CD8-positive, alpha-beta memory T cell (primary cell): ENCODE measurements around the gene KLHL3. TPM values are rescaled to one million over a fixed set of nuclear protein-coding genes. Genes with fewer than 3 reads are reported as not detected.

ENCODE experiments used
- CTCF ChIA-PET: fragments of 350-600 bp; sonication (Branson Sonifier 250); formaldehyde crosslinking; loops from one replicate; lab custom pipeline; 2021; ENCODE audit warnings: antibody characterized with exemption; lab: Charles Lee
- POLR2A ChIA-PET: fragments of 350-600 bp; sonication (Branson Sonifier 250); formaldehyde crosslinking; loops from one replicate; lab custom pipeline; 2021; ENCODE audit warnings: antibody characterized with exemption; lab: Charles Lee
- DNase-seq, 5 donors: peaks; one replicate each; pipeline versions ENCODE4 v3.0.0 to v3.0.0-alpha.2; 2020 to 2022; ENCODE audit warnings: mixed read lengths in 1 of 5
- H3K27ac ChIP-seq: one replicate; pipeline ENCODE4 v1.7.0; 2013; ENCODE audit warnings: low read depth, mild to moderate bottlenecking, low read length, moderate library complexity
- H3K27me3 ChIP-seq: 2 replicates; pipeline ENCODE4 v1.7.0; 2013; ENCODE audit warnings: low read length, mild to moderate bottlenecking; ENCODE audit not compliant: insufficient read depth, poor library complexity, severe bottlenecking
- H3K36me3 ChIP-seq: 2 replicates; pipeline ENCODE4 v1.7.0; 2013; ENCODE audit warnings: mild to moderate bottlenecking, low read length, moderate library complexity; ENCODE audit not compliant: insufficient read depth
- H3K4me1 ChIP-seq: 2 replicates; pipeline ENCODE4 v1.7.0; 2013; ENCODE audit warnings: mild to moderate bottlenecking, low read length, moderate library complexity; ENCODE audit not compliant: insufficient read depth
- H3K4me3 ChIP-seq: 2 replicates; pipeline ENCODE4 v1.7.0; 2013; ENCODE audit warnings: mild to moderate bottlenecking, low read length
- H3K9me3 ChIP-seq: 2 replicates; pipeline ENCODE4 v1.7.0; 2013; ENCODE audit warnings: mild to moderate bottlenecking, low read length
- H3K27ac Mint-ChIP-seq, 8 donors: one replicate each; pipeline ENCODE4 v1.8.0; 2020 to 2021; ENCODE audit warnings: mixed read lengths in 8 of 8, mild to moderate bottlenecking in 6 of 8, inconsistent platforms in 3 of 8, moderate library complexity in 3 of 8
- H3K27me3 Mint-ChIP-seq, 2 donors: one replicate each; pipeline ENCODE4 v1.8.0; 2020 to 2021; ENCODE audit warnings: mixed read lengths in 2 of 2, mild to moderate bottlenecking in 1 of 2, moderate library complexity in 1 of 2
- H3K36me3 Mint-ChIP-seq, 3 donors: one replicate each; pipeline ENCODE4 v1.8.0; 2020 to 2021; ENCODE audit warnings: mixed read lengths in 3 of 3, inconsistent platforms in 1 of 3, mild to moderate bottlenecking in 1 of 3
- H3K4me1 Mint-ChIP-seq, 3 donors: one replicate each; pipeline ENCODE4 v1.8.0; 2020 to 2021; ENCODE audit warnings: mixed read lengths in 3 of 3, inconsistent platforms in 1 of 3, mild to moderate bottlenecking in 1 of 3
- H3K4me3 Mint-ChIP-seq, 7 donors: one replicate each; pipeline ENCODE4 v1.8.0; 2020 to 2021; ENCODE audit warnings: mixed read lengths in 7 of 7, mild to moderate bottlenecking in 6 of 7, moderate library complexity in 4 of 7, inconsistent platforms in 2 of 7
- H3K9me3 Mint-ChIP-seq, 5 donors: one replicate each; pipeline ENCODE4 v1.8.0; 2020 to 2022; ENCODE audit warnings: mixed read lengths in 5 of 5, mild to moderate bottlenecking in 3 of 5, moderate library complexity in 2 of 5, inconsistent platforms in 1 of 5
- polyA plus RNA-seq: library from polyadenylated mRNA; unstranded; fragments of 300-500 nt; fragmentation: Illumina TruSeq; gene quantifications from one replicate; pipeline ENCODE4 v1.2.3, GENCODE V29; 2021
- total RNA-seq, 2 experiments: library from RNA; stranded (reverse); gene quantifications; one replicate each; pipeline ENCODE4 v1.2.3, GENCODE V29; 2021

KLHL3 gene
- total and polyA plus RNA-seq, 3 experiments from 2014 or later = 2.7 to 3.4 (median 3.3) TPM

DNA sequence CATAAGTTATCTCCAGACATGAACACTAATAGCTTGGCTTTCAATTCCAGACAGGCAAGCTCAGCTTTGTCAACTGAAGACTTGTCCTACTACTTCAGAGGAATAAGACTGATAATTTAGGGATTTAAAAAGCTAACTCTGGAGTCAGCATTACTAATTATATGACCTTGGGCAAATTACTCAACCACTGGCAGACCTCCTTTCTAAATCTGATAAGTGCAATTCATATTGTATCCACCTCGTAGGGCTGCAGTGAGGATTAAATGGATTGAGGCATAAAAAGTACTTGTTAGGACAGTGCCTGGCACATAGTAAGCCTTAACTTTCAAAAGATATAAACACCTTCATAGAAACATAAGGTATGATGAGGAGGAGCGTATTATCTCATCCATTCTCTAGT is 104.4 kb downstream of the KLHL3 start:
- Histone ChIP-seq H3K27me3 (no peaks in the 10 kb centered on the region), H3K4me3 (no peak overlapping the region), H3K27ac (no peak overlapping the region), H3K36me3 (no peaks in the 10 kb centered on the region), H3K4me1 (no peaks in the 10 kb centered on the region), H3K9me3 (no peaks in the 10 kb centered on the region)
- H3K4me3 Mint-ChIP-seq = no peak overlapping the region
- H3K36me3 Mint-ChIP-seq = peaks cover 0 to 12% (median 8%) of the 10 kb centered on the region in 3 donors
- ChIA-PET POLR2A (no interaction called here), CTCF (interaction anchor here (1.0 to 4.3 kb wide), 2 partner anchors 105 to 111 kb away, joined by 3 to 65 read pairs; partner anchors contain the start of gene KLHL3)
- no peak overlapping the region for H3K27ac Mint-ChIP-seq
- H3K27me3 Mint-ChIP-seq = no peaks in the 10 kb centered on the region
- no peak for DNase-seq
- no peaks in the 10 kb centered on the region for H3K4me1 Mint-ChIP-seq
- H3K9me3 Mint-ChIP-seq = no peaks in the 10 kb centered on the region

DNA sequence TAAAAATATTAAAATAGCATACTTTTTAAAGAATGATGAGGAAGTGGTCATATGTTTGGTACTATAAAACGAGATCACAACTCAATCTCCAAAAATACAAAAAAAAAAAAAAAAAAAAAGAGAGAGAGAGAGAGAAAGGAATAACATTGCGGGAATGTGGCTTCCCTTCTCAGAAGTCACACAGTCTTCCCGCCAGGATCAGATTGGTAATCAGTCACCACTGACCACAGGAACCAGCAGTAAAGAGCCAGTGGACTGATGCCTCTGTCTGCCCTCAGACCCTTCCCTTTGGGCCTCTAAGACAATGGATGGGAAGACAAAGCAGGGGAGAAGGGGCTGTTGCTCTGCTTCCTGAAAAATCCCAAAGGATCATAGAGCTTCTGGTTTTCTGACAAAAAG is 104.9 kb downstream of the KLHL3 start:
- no peak for DNase-seq
- H3K27ac Mint-ChIP-seq = no peak overlapping the region
- Histone ChIP-seq H3K4me3 (no peak overlapping the region), H3K9me3 (no peaks in the 10 kb centered on the region), H3K27ac (no peak overlapping the region), H3K27me3 (no peaks in the 10 kb centered on the region), H3K4me1 (no peaks in the 10 kb centered on the region), H3K36me3 (no peaks in the 10 kb centered on the region)
- H3K27me3 Mint-ChIP-seq = no peaks in the 10 kb centered on the region
- H3K4me3 Mint-ChIP-seq = no peak overlapping the region
- no peaks in the 10 kb centered on the region for H3K9me3 Mint-ChIP-seq
- CTCF ChIA-PET = interaction anchor here (0.7 to 4.3 kb wide), 3 partner anchors 12 to 112 kb away, joined by 3 to 65 read pairs (median 3); partner anchors contain the start of gene KLHL3
- H3K36me3 Mint-ChIP-seq = peaks cover 0 to 14% (median 8%) of the 10 kb centered on the region in 3 donors
- POLR2A ChIA-PET = no interaction called here
- H3K4me1 Mint-ChIP-seq = no peaks in the 10 kb centered on the region

DNA sequence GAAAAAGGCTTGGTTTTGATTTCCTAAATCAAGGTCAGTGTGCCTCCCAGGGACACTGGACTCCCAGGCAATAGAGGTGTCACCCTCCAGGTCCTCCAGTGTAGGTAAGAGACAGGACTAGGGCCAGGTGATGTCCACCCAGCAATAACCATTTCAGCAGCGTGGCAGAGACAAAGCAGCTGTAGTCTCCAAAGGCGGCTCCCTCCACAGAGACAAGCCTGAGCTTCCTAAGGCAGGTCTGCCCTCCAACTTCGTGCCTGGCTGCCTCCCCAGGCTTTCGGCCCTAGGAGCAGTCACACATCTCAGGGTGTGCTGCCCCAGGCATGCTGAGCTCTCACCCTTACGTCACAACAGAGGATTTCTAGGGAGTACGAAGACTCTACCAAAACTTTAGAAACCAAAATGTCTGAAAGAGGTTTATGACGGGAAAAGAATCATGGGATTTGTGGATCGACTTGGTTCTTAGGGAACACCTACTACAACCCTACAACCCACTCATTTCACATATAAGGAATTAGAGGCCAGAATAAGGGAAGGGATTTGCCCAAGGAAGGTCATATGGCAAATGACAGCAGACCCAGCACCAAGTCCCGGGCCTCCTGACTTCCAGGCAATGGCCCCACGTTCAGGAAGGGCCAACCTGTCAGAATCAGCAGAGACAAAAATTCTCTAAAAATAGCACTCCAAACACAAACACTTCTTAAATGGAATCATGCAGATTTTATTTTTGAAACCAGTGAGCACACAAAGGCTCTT is 105.5 kb downstream of the KLHL3 start:
- peaks cover 0 to 19% (median 8%) of the 10 kb centered on the region in 3 donors for H3K36me3 Mint-ChIP-seq
- no peak overlapping the region for H3K27ac Mint-ChIP-seq
- H3K9me3 Mint-ChIP-seq = no peaks in the 10 kb centered on the region

DNA sequence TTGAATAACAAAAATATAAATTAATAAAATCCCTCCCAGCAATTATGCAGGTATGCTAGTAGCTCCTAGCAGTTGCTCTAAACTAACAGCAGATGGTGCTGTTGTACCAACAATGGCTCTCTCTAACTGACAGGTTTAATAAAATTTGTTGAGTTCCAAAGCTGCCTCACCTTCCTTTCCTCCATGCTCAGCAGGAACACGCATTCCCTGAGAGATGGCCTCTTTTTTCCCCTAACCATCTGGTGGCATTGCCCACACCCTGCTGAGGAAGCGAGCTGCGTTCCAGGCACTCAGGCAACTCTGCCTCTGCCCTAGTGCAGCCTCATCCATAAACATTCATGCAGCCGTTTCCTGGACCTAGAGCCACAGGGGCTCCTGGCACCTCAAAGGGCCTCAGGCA is 106.2 kb downstream of the KLHL3 start:
- Histone ChIP-seq H3K9me3 (no peaks in the 10 kb centered on the region), H3K4me1 (no peaks in the 10 kb centered on the region), H3K36me3 (peaks cover 12% of the 10 kb centered on the region), H3K27me3 (no peaks in the 10 kb centered on the region), H3K4me3 (no peak overlapping the region), H3K27ac (no peak overlapping the region)
- peak overlapping the region in 1 of 8 donors; percentile 39 for H3K27ac Mint-ChIP-seq
- ChIA-PET POLR2A (interaction anchor here (0.5 to 1.1 kb wide), 3 partner anchors 14 to 113 kb away, joined by 3 read pairs; no protein-coding TSS in a partner anchor), CTCF (interaction anchor here (0.8 to 4.3 kb wide), 15 partner anchors 9 to 448 kb away, joined by 3 to 65 read pairs (median 5); no protein-coding TSS in a partner anchor)
- H3K27me3 Mint-ChIP-seq = no peaks in the 10 kb centered on the region
- peaks cover 3 to 26% (median 11%) of the 10 kb centered on the region in 3 donors for H3K36me3 Mint-ChIP-seq
- H3K9me3 Mint-ChIP-seq = no peaks in the 10 kb centered on the region
- no peaks in the 10 kb centered on the region for H3K4me1 Mint-ChIP-seq
- H3K4me3 Mint-ChIP-seq = no peak overlapping the region
- DNase-seq = peak in 2 of 5 donors; percentile 32 to 44

More for the DNA sequence above, 105.5 kb downstream of the KLHL3 start:
- no peak overlapping the region for H3K27ac ChIP-seq
- peak overlapping the region in 1 of 7 donors; percentile 44 for H3K4me3 Mint-ChIP-seq
- no peaks in the 10 kb centered on the region for H3K27me3 Mint-ChIP-seq
- H3K4me3 ChIP-seq = no peak overlapping the region
- H3K36me3 ChIP-seq = peaks cover 4% of the 10 kb centered on the region
- ChIA-PET POLR2A (interaction anchor here (1.0 to 1.1 kb wide), 2 partner anchors 13 to 111 kb away, joined by 3 read pairs; no protein-coding TSS in a partner anchor), CTCF (interaction anchor here (0.7 to 4.3 kb wide), 10 partner anchors 9 to 438 kb away, joined by 3 to 65 read pairs (median 5); no protein-coding TSS in a partner anchor)
- no peaks in the 10 kb centered on the region for H3K4me1 ChIP-seq
- H3K4me1 Mint-ChIP-seq = no peaks in the 10 kb centered on the region
- no peak for DNase-seq
- H3K27me3 ChIP-seq = no peaks in the 10 kb centered on the region
- no peaks in the 10 kb centered on the region for H3K9me3 ChIP-seq

DNA sequence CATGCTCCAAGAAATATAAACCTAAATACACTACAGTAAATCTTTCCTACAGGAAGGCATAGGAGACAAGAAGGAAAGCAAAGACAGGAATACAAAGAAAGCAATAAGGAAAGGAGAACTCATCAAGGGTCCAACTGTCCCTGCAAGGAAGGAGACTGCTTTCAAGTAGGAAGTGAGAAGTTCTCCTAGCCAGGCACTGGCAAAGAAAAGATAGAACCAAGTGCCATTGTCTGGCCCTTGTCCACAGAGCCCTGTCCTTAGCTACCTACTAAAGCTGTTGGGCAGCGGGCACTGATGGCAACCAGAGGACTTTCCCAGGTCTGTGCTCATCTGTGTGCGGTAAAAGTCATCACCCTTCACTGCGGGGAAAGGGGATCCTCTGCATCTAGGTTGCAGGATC is 108.2 kb downstream of the KLHL3 start:
- DNase-seq = no peak
- Mint-ChIP-seq H3K27ac (no peak overlapping the region), H3K27me3 (no peaks in the 10 kb centered on the region), H3K4me3 (no peak overlapping the region), H3K36me3 (peaks cover 3 to 32% (median 8%) of the 10 kb centered on the region in 3 donors), H3K9me3 (no peaks in the 10 kb centered on the region), H3K4me1 (no peaks in the 10 kb centered on the region)
- Histone ChIP-seq H3K36me3 (peaks cover 12% of the 10 kb centered on the region), H3K9me3 (no peaks in the 10 kb centered on the region), H3K4me1 (no peaks in the 10 kb centered on the region), H3K27me3 (no peaks in the 10 kb centered on the region), H3K27ac (no peak overlapping the region), H3K4me3 (no peak overlapping the region)
- POLR2A ChIA-PET = no interaction called here
- CTCF ChIA-PET = interaction anchor here (2.3 kb wide), 1 partner anchor 12 kb away, joined by 17 read pairs; no protein-coding TSS in a partner anchor

DNA sequence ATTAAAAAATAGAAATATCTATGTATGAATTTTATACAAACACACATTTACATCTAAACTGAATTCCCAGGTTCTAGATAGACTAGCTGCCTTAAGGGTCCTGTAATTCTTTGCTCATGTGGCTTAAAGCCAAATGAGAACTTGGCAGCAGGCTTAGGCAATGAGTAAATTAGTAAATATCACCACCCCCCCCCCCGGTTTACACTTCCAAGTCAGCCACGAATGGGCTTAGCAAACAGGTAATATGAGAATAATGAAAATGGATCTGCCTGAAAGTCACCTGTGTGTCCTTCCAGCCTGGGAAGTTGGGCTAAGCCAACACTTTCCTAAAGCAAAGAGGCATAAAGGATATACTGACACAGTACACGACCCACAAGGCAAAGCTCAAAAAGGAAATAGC is 108.6 kb downstream of the KLHL3 start:
- no peak overlapping the region for H3K4me3 ChIP-seq
- no peak overlapping the region for H3K27ac ChIP-seq
- H3K27me3 ChIP-seq = no peaks in the 10 kb centered on the region
- no peaks in the 10 kb centered on the region for H3K4me1 ChIP-seq
- Mint-ChIP-seq H3K4me1 (no peaks in the 10 kb centered on the region), H3K27me3 (no peaks in the 10 kb centered on the region), H3K27ac (no peak overlapping the region), H3K36me3 (peaks cover 3 to 35% (median 9%) of the 10 kb centered on the region in 3 donors), H3K9me3 (no peaks in the 10 kb centered on the region), H3K4me3 (no peak overlapping the region)
- H3K36me3 ChIP-seq = peaks cover 12% of the 10 kb centered on the region
- CTCF ChIA-PET = interaction anchor here (0.6 kb wide), 1 partner anchor 115 kb away, joined by 3 read pairs; no protein-coding TSS in a partner anchor
- DNase-seq = no peak
- H3K9me3 ChIP-seq = no peaks in the 10 kb centered on the region
- POLR2A ChIA-PET = no interaction called here

DNA sequence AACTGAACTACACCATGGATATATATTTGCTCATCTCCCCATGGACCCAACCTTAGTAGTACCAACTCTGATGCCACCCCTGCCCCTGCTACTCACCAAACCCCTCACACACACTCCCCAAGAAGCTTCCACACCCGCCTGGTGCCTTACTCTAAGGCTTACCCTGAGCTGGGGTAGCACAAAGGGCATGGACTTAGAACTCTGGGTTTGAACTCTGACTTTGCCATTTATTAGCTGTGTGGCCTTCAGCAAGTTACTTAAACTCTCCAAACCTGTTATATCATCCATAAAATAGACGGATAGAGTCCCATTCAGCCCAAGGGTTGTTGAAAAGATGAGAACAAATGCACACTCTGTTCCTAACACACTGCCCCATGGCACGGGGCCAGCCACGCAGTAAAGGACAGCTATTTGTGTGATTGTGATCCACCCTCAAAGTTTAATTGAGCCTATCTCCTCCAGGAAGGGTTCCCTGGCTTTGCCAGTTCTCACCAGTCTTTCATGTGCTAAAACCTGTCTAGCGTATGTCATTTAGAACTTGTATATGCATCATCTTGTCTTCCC is 111.0 kb downstream of the KLHL3 start:
- Histone ChIP-seq H3K27me3 (no peaks in the 10 kb centered on the region), H3K4me3 (no peak overlapping the region), H3K9me3 (no peaks in the 10 kb centered on the region), H3K36me3 (peaks cover 12% of the 10 kb centered on the region), H3K4me1 (no peaks in the 10 kb centered on the region), H3K27ac (no peak overlapping the region)
- ChIA-PET POLR2A (no interaction called here), CTCF (interaction anchor here (2.2 kb wide), 1 partner anchor 118 kb away, joined by 7 read pairs; no protein-coding TSS in a partner anchor)
- peaks cover 3 to 52% (median 10%) of the 10 kb centered on the region in 3 donors for H3K36me3 Mint-ChIP-seq
- H3K27me3 Mint-ChIP-seq = no peaks in the 10 kb centered on the region
- no peak overlapping the region for H3K27ac Mint-ChIP-seq
- DNase-seq = no peak
- no peaks in the 10 kb centered on the region for H3K4me1 Mint-ChIP-seq
- H3K9me3 Mint-ChIP-seq = no peaks in the 10 kb centered on the region
- no peak overlapping the region for H3K4me3 Mint-ChIP-seq

DNA sequence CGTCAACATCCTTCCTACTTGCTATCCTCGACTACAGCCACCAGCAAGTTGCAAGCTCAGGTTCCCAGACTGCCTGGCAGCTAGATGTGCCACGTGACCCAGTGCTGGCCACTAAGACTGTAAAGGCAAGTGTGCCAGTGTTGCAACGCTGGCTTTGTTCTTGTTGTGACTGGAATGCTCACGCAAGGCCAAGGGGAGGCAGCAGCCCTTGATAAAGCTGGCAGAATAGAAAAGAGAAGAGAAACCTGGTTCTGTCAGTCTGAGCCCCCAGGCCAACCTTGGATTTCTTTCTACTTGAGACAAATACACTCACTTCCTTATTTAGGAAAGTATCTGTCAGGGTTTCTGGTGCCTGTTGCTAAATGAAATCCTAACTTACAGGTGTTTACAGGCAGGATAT is 113.0 kb downstream of the KLHL3 start:
- ChIA-PET CTCF (no interaction called here), POLR2A (no interaction called here)
- Histone ChIP-seq H3K4me1 (no peaks in the 10 kb centered on the region), H3K4me3 (no peak overlapping the region), H3K36me3 (peaks cover 12% of the 10 kb centered on the region), H3K27ac (no peak overlapping the region), H3K27me3 (no peaks in the 10 kb centered on the region), H3K9me3 (no peaks in the 10 kb centered on the region)
- DNase-seq = no peak
- Mint-ChIP-seq H3K27ac (peak overlapping the region in 1 of 8 donors; percentile 18), H3K9me3 (no peaks in the 10 kb centered on the region), H3K27me3 (no peaks in the 10 kb centered on the region), H3K4me1 (no peaks in the 10 kb centered on the region), H3K4me3 (no peak overlapping the region), H3K36me3 (peaks cover 3 to 57% (median 12%) of the 10 kb centered on the region in 3 donors)
